OCI-LY1 (cell line): Measurements from ENCODE around the gene CPNE8.

Experiments
- H2AFZ ChIP-seq: fragments of 200-600 bp; sonication (generic), shearing (Covaris generic); 2 replicates; pipeline ENCODE4 v1.6.0; 2014; ENCODE audit warnings: antibody characterized with exemption, mild to moderate bottlenecking, low read length
- H3F3A ChIP-seq: fragments of 200-600 bp; sonication (generic), shearing (Covaris generic); 2 replicates; pipeline ENCODE4 v1.6.0; 2014; ENCODE audit warnings: mild to moderate bottlenecking, antibody characterized with exemption, low read length, moderate library complexity; ENCODE audit not compliant: insufficient read depth
- H3K27ac ChIP-seq: fragments of 200-600 bp; sonication (generic); 2 replicates; pipeline ENCODE4 v1.5.1; 2014; ENCODE audit warnings: low read length, mixed run types, mild to moderate bottlenecking, low read depth; ENCODE audit not compliant: poor library complexity, severe bottlenecking
- H3K27me3 ChIP-seq: fragments of 200-600 bp; sonication (generic); 2 replicates; pipeline ENCODE4 v1.6.0; 2014; ENCODE audit warnings: antibody characterized with exemption, mild to moderate bottlenecking, low read length, moderate library complexity; ENCODE audit not compliant: insufficient read depth
- H3K36me3 ChIP-seq: fragments of 200-600 bp; sonication (generic); 2 replicates; pipeline ENCODE4 v1.6.1; 2014; ENCODE audit warnings: mild to moderate bottlenecking, antibody characterized with exemption, low read length, moderate library complexity, mixed read lengths; ENCODE audit not compliant: insufficient read depth
- H3K4me1 ChIP-seq: fragments of 200-600 bp; sonication (generic); 2 replicates; pipeline ENCODE4 v1.5.1; 2014; ENCODE audit warnings: mild to moderate bottlenecking, low read length, moderate library complexity; ENCODE audit not compliant: insufficient read depth, severe bottlenecking
- H3K4me2 ChIP-seq: fragments of 200-600 bp; sonication (generic), shearing (Covaris generic); 2 replicates; pipeline ENCODE4 v1.6.1; 2014; ENCODE audit warnings: low read length
- H3K4me3 ChIP-seq: fragments of 200-600 bp; sonication (generic); 2 replicates; pipeline ENCODE4 v1.5.1; 2014; ENCODE audit warnings: low read length, low read depth, mild to moderate bottlenecking, mixed read lengths; ENCODE audit not compliant: poor library complexity, severe bottlenecking
- H3K79me2 ChIP-seq: fragments of 200-600 bp; shearing (Covaris generic); 2 replicates; pipeline ENCODE4 v1.6.1; 2016; ENCODE audit warnings: mixed run types, low read length, mixed read lengths; ENCODE audit not compliant: insufficient read depth
- H3K9ac ChIP-seq: fragments of 200-600 bp; sonication (generic), shearing (Covaris generic); 2 replicates; pipeline ENCODE4 v1.6.1; 2014; ENCODE audit warnings: mild to moderate bottlenecking, low read length, mixed read lengths
- H3K9me2 ChIP-seq: fragments of 200-600 bp; sonication (generic), shearing (Covaris generic); 2 replicates; pipeline ENCODE4 v1.6.1; 2014; ENCODE audit warnings: low read depth, mild to moderate bottlenecking, low read length, mixed read lengths
- H3K9me3 ChIP-seq: fragments of 200-600 bp; shearing (Covaris generic); 2 replicates; pipeline ENCODE4 v1.6.1; 2014; ENCODE audit warnings: low read length, mixed read lengths
- H4K20me1 ChIP-seq: fragments of 200-600 bp; sonication (generic), shearing (Covaris generic); 2 replicates; pipeline ENCODE4 v1.6.0; 2016; ENCODE audit warnings: mild to moderate bottlenecking, low read length; ENCODE audit not compliant: insufficient read depth
- CTCF ChIP-seq: fragments of 200-600 bp; sonication (generic), shearing (Covaris generic); IDR thresholded peaks from 2 replicates; pipeline ENCODE4 v1.5.1; 2017; ENCODE audit warnings: mild to moderate bottlenecking, antibody characterized with exemption, low read length, moderate library complexity, mixed read lengths
- EZH2 ChIP-seq: fragments of 200-600 bp; sonication (generic), shearing (Covaris generic); IDR thresholded peaks from 2 replicates; pipeline ENCODE4 v1.8.0; 2017; ENCODE audit warnings: borderline replicate concordance, mixed run types, mild to moderate bottlenecking, antibody characterized with exemption, low read length, moderate library complexity, mixed read lengths

CPNE8 gene

DNA sequence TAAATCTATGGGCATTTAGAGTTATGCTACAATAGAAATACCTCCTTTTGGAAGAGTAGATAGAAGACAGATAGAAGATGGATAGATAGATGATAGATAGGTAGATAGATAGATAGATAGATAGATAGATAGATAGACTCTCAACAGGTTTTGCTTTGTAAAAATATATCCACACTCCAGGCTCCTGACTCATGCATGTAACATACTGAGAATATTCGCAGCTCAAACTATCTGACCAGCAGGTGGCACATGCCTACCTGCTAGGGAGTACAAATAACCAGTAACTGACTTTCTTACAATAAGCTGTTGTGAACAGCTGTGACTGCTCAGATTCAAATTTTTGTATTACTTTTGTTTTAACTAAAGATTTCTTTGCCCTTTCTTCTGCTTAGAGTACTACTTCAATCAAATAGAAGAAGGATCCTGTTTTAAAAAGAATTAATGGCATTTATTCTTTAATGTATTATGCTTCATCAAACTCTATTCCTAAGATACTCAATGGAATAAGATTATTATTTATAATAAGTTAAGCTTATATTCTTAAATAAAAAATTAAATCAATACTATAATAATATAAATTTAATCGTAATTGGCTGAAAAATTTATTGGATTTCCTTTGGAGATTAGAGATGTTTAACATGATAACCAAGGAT, 15.8 kb upstream of the CPNE8 start:
- H3K9me3 ChIP-seq: no peaks in the 10 kb centered on the region
- no peak for TF ChIP-seq EZH2
- peak; percentile 66 for TF ChIP-seq CTCF

DNA sequence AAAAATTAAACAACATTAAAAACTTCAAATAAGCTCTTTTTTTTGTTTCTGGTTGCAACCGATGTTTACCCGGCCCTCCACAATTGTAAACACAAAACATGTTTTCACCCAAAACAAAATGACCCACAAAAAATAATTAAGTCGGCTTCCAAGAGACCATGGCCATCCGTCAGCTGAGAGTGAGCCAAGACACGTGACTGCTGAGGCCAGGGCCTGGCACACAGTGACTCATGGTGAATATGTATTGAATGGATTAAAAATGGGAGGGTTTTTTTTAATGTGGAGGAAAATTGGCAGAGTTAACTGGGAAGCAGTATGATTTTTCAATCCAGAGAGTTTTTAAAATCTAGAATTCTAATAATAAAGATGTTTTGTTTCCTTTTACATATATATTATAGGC, 13.8 kb upstream of the CPNE8 start:
- Histone ChIP-seq H3K9me2 (no peaks in the 10 kb centered on the region), H3K79me2 (no peaks in the 10 kb centered on the region), H3K4me2 (no peak overlapping the region), H3F3A (no peaks in the 10 kb centered on the region), H4K20me1 (no peaks in the 10 kb centered on the region), H3K4me3 (no peak overlapping the region), H3K4me1 (no peaks in the 10 kb centered on the region), H2AFZ (no peak overlapping the region), H3K36me3 (no peaks in the 10 kb centered on the region), H3K9ac (no peak overlapping the region), H3K27me3 (no peaks in the 10 kb centered on the region), H3K9me3 (no peaks in the 10 kb centered on the region), H3K27ac (no peak overlapping the region)
- TF ChIP-seq CTCF (no peak), EZH2 (no peak)

More for the DNA sequence above, 15.8 kb upstream of the CPNE8 start:
- Histone ChIP-seq H3K9ac (no peak overlapping the region), H4K20me1 (no peaks in the 10 kb centered on the region), H3K4me2 (no peak overlapping the region), H3K4me3 (no peak overlapping the region), H3F3A (no peaks in the 10 kb centered on the region), H3K79me2 (no peaks in the 10 kb centered on the region), H3K9me2 (no peaks in the 10 kb centered on the region), H3K36me3 (no peaks in the 10 kb centered on the region), H2AFZ (no peak overlapping the region), H3K27ac (no peak overlapping the region), H3K4me1 (no peaks in the 10 kb centered on the region), H3K27me3 (no peaks in the 10 kb centered on the region)

DNA sequence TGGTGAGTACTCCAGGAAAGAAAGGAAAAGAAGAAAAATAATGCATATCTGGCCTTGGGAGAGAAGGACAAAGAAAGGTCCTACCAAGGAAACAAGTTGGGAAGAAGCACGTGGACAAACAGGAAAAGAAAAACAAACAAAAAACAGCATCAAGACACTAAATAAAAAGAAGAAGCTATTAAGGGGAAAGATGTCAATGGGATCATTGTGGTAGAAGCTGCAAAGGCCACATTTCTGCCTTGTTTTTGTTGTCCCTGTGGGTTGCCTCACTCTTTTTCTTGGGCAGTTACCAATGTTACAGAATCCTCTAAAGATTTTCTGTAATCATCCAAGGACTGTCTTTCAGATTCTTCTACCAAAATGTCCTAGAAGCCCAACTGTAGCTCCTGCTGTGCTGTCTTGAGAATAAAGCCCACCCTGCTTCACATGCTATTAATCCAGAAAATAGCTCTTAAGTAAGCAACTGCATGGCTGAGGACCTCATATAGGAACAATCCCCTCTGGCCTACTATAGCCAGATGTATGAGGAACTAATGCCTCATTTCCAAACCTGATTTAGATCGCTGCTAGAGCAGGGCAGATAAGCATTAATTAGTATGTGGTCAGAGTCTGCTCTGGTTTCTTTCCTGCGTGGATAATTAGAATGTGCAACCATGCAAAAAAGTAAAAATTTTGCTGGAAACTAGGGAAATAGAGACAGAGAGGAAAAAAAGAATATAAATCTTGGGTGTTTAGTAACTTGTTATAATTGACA, 10.2 kb upstream of the CPNE8 start:
- Histone ChIP-seq H2AFZ (no peak overlapping the region), H3F3A (no peaks in the 10 kb centered on the region), H3K27me3 (no peaks in the 10 kb centered on the region), H3K4me3 (no peak overlapping the region), H3K9ac (no peak overlapping the region), H3K9me3 (no peaks in the 10 kb centered on the region), H3K79me2 (no peaks in the 10 kb centered on the region), H3K36me3 (no peaks in the 10 kb centered on the region), H3K9me2 (no peaks in the 10 kb centered on the region), H3K27ac (no peak overlapping the region), H4K20me1 (no peaks in the 10 kb centered on the region), H3K4me2 (no peak overlapping the region), H3K4me1 (no peaks in the 10 kb centered on the region)
- TF ChIP-seq CTCF (no peak), EZH2 (no peak)
